Measurements from ENCODE around the gene ADAMTS13.
A peak's percentile ranks its signal among the peaks of the same experiment; 100 is the strongest.

The ADAMTS13 gene

GRCh38 chr9:133393399-133393798 is 28.8 kb upstream of the ADAMTS13 start:
- no peak for DNase-seq

- no peak for DNase-seq
Observed at GRCh38 chr9:133394687-133395271, 27.4 kb upstream of the ADAMTS13 start.

GRCh38 chr9:133396952-133397351 is 25.2 kb upstream of the ADAMTS13 start:
- peak; percentile 59 for DNase-seq

- no peak for DNase-seq
Observed at GRCh38 chr9:133397370-133397769, 24.8 kb upstream of the ADAMTS13 start.

GRCh38 chr9:133397895-133398294 is 24.3 kb upstream of the ADAMTS13 start:
- no peak for DNase-seq

- DNase-seq, result no peak
Observed at GRCh38 chr9:133400292-133400691, 21.9 kb upstream of the ADAMTS13 start.

GRCh38 chr9:133401588-133401987 is 20.6 kb upstream of the ADAMTS13 start:
- no peak for DNase-seq

GRCh38 chr9:133402689-133403088 is 19.5 kb upstream of the ADAMTS13 start:
- DNase-seq, result no peak

GRCh38 chr9:133403766-133404453 is 18.3 kb upstream of the ADAMTS13 start:
- DNase-seq, result peak; percentile 72

- DNase-seq, result no peak
Observed at GRCh38 chr9:133404454-133405002, 17.6 kb upstream of the ADAMTS13 start.

GRCh38 chr9:133405508-133406438 is 16.4 kb upstream of the ADAMTS13 start:
- DNase-seq, result no peak

- peak; percentile 80 for DNase-seq
Observed at GRCh38 chr9:133406480-133407307, 15.5 kb upstream of the ADAMTS13 start.

- no peak for DNase-seq
Observed at GRCh38 chr9:133408042-133408441, 14.1 kb upstream of the ADAMTS13 start.

GRCh38 chr9:133415170-133415569 is 7.0 kb upstream of the ADAMTS13 start:
- no peak for DNase-seq

GRCh38 chr9:133417541-133418461 is 4.4 kb upstream of the ADAMTS13 start, which contains the start of gene REXO4:
REXO4 (minus strand) TSS chr9:133418010; CDS start chr9:133417844, 166 bp downstream.
- DNase-seq, result peak; percentile 93

GRCh38 chr9:133419005-133419404 is 3.2 kb upstream of the ADAMTS13 start:
- DNase-seq, result no peak

- peak; percentile 57 for DNase-seq
Observed at GRCh38 chr9:133420392-133420827, 1.8 kb upstream of the ADAMTS13 start.

- DNase-seq, result peak; percentile 35
Observed at GRCh38 chr9:133423216-133423615, 1.0 kb downstream of the ADAMTS13 start.

GRCh38 chr9:133424187-133424586 is 2.0 kb downstream of the ADAMTS13 start:
- no peak for DNase-seq

GRCh38 chr9:133425049-133425632 is 3.0 kb downstream of the ADAMTS13 start:
- no peak for DNase-seq

- peak; percentile 70 for DNase-seq
Observed at GRCh38 chr9:133426011-133426410, 3.8 kb downstream of the ADAMTS13 start.
